GM12872 (cell line): ENCODE measurements around the gene FOXS1.

Source experiments
- CTCF ChIP-seq: IDR thresholded peaks from 3 replicates; pipeline ENCODE4 v1.5.1; 2011; ENCODE audit warnings: low read depth, mild to moderate bottlenecking, low read length, moderate library complexity; ENCODE audit not compliant: insufficient read depth

Gene FOXS1

GRCh38 chr20:31860390-31861134 lies 15.2 kb upstream of the FOXS1 start:
- TF ChIP-seq CTCF: no peak

GRCh38 chr20:31859998-31860380 lies 14.6 kb upstream of the FOXS1 start:
- no peak for TF ChIP-seq CTCF

- TF ChIP-seq CTCF: no peak
These were observed 14.0 kb upstream of the FOXS1 start for GRCh38 chr20:31859266-31859997.

- no peak for TF ChIP-seq CTCF
These were observed 13.3 kb upstream of the FOXS1 start for GRCh38 chr20:31858760-31859083.

- no peak for TF ChIP-seq CTCF
These were observed 12.7 kb upstream of the FOXS1 start for GRCh38 chr20:31857861-31858759.

GRCh38 chr20:31856516-31856915 lies 11.1 kb upstream of the FOXS1 start:
- TF ChIP-seq CTCF: no peak

GRCh38 chr20:31853481-31853880 lies 8.1 kb upstream of the FOXS1 start:
- no peak for TF ChIP-seq CTCF
